Anterior cingulate cortex (tissue), 58 donors: ENCODE measurements around the gene RUSF1.
"Not testable (repeated sequence)": the region's sequence is repeated elsewhere in the genome, so short reads cannot be mapped to it uniquely, and the experiment has no call there.

ENCODE experiments used
- DNase-seq, 58 donors: peaks; one replicate each; lab custom pipeline; 2025; lab: John Stamatoyannopoulos, UW

Gene RUSF1

DNA sequence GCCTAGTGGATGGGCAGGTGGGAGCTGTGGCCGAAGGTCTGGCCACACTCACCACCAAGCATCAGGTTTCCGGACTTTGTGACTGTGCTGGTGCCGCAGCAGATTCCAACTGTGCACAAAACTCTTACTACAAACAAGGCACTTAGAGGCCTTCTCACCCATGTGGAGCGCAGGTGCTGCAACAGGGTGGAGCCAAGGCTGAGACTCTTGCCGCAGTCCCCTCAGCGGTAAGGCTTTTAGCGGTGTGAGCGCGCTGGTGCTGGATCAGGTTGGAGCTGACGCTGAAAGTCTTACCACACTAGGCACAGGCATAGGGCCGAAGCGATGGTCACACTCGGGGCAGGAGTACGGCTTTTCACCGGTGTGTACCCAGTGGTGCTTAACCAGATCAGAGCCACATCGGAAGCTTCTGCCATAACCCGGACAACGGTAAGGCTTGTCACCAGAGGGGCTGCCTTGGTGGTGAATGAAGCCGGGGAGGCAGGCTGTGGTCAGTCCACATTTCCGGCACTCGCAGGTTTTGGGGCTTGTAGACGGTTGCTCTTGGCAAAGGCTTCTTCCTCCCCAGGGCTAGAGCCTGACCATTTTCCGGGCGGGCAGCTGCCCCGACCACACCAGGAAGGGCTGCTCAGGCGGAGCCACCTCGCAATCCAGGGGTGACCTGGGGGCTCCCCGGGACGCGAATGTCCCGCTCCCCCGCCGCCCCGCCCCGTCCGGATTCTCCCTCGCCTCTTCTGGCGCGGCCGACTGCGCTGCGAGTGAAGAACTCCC lies 49.9 kb downstream of the RUSF1 start:
- DNase-seq = peak in 15 of 58 donors; percentile 31 to 63 (median 50)

- DNase-seq = no peak
Observed at GRCh38 chr16:31456988-31457360, 51.2 kb downstream of the RUSF1 start.

- DNase-seq = no peak
Observed at GRCh38 chr16:31455601-31456314, 52.4 kb downstream of the RUSF1 start.

GRCh38 chr16:31453255-31454204 lies 54.7 kb downstream of the RUSF1 start:
- DNase-seq = no peak

DNA sequence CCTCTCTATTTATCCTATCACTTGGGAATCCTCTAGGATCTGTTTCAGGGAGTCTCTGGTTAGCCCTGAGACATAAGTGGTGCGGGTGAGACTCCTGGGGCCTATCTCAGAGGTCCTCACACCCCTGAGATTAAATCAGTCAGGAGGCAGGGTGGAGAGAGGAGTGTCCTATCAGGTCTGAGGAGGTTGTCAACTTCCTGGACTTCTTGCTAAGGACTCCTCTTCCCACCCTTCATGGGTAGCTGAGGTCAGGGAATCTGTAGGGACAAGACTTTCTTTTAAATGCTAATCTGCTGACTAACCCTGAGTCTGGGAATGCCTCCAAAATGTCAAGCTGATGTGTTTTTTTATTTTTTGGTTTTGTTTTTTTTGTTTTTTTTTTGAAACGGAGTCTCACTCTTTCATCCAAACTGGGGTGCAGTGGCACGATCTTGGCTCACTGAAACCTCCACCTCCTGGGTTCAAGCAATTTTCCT lies 55.5 kb downstream of the RUSF1 start:
- peak in 1 of 58 donors; percentile 15 for DNase-seq

DNA sequence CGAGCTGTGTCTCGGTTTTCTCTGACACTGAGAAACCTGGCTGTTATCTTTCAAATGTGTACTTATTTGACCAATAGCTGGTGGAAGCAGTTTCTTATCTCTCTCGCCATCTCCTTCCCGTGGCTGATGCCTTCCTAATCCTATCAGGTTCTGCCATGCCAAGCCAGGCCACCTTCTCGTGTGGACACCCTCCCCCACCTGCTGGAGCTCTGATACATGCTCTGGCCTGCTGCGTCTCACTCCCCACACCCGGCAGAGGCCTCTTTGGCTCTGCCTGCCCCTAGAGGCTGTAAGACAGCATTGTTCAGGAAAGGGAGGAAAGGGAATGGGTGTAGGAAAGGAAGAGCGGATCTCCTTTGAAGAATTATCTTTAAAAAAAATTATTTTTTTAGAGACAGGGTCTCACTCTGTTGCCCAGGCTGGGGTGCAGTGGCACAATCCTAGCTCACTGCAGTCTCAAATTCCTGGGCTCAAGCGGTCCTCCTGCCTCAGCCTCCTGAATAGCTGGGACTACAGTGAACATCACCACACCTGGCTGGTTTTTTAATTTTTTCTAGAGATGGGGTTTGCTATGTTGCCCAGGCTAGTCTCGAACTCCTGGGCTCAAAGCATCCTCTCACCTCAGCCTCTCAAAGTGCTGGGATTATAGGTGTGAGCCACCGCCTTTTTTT lies 56.4 kb downstream of the RUSF1 start:
- peak in 26 of 58 donors; percentile 4 to 70 (median 27) for DNase-seq

DNA sequence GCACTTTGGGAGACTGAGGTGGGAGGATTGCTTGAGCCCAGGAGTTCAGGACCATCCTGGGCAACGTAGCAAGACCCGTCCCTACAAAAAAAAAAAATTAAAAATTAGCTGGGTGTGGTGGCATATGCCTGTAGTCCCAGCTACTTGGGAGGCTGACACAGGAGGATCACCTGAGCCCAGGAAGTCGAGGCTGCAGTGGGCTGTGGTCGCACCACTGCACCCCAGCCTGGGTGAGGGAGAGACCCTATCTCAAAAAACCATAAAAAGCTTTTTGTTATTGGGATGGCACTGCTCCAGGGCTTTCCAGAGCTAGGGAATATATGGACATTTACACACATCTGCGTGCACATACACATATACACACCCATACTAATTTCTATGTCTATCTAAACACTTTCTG lies 57.0 kb downstream of the RUSF1 start:
- DNase-seq = no peak

- DNase-seq = not testable (repeated sequence)
Observed at GRCh38 chr16:31445931-31446330, 62.3 kb downstream of the RUSF1 start.

- no peak for DNase-seq
Observed at GRCh38 chr16:31441956-31442355, 66.2 kb downstream of the RUSF1 start.

GRCh38 chr16:31440516-31441184 lies 67.5 kb downstream of the RUSF1 start:
- DNase-seq = peak in 7 of 58 donors; percentile 8 to 45 (median 16)

DNA sequence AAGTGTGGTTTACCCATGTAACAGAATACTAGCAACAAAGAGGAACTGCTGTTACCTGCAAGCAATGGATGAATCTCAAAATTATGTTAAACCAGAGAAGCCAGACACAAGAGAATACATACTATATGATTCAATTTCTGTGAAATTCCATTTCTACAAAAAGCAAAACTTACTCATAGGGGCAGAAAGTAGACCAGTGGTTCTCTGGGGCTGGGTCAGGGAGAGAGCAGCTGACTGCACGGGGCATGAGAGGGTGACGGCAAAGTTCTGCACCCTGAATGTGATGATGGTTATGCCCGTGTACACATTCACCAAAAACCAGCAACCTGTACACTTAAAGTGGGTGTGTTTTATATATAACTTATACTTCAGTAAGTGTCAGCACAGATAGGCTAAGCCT lies 68.7 kb downstream of the RUSF1 start:
- DNase-seq = no peak
